AG09309 (cell line): ENCODE results near the gene NHLRC2.

Experiments used
- DNase-seq: peaks from one replicate; pipeline ENCODE4 v3.0.0-alpha.2; 2010; ENCODE audit warnings: low read depth
- H3K4me3 ChIP-seq: 2 replicates; pipeline ENCODE4 v1.5.1; 2011; ENCODE audit warnings: mild to moderate bottlenecking, low read depth, low read length, moderate library complexity; ENCODE audit not compliant: control insufficient read depth
- CTCF ChIP-seq: IDR thresholded peaks from 2 replicates; pipeline ENCODE4 v1.5.1; 2011; ENCODE audit warnings: mild to moderate bottlenecking, low read depth, low read length, inconsistent platforms; ENCODE audit not compliant: insufficient read depth, control insufficient read depth; ENCODE audit errors: missing control alignments

Gene NHLRC2

GRCh38 chr10:113965683-113966082 is 111.2 kb downstream of the NHLRC2 start:
- no peak for DNase-seq
- no peak overlapping the region for H3K4me3 ChIP-seq
- no peak for TF ChIP-seq CTCF
